ENCODE data around the gene RPL35. TPM values are rescaled to one million over a fixed set of nuclear protein-coding genes. Genes with fewer than 3 reads are reported as not detected.
A peak's percentile ranks its signal among the peaks of the same experiment; 100 is the strongest.

RPL35 gene
- total RNA-seq, 1 donor from 2014 or later = 1,684 TPM

GRCh38 chr9:124820698-124821623 lies 40.8 kb downstream of the RPL35 start:
- DNase-seq (ENCODE audit: low spot score) = peak; percentile 44

GRCh38 chr9:124818431-124819281 lies 43.1 kb downstream of the RPL35 start:
- DNase-seq (ENCODE audit: low spot score) = no peak

GRCh38 chr9:124815601-124816000 lies 46.2 kb downstream of the RPL35 start:
- no peak for DNase-seq (ENCODE audit: low spot score)

- no peak for DNase-seq (ENCODE audit: low spot score)
These were observed 47.6 kb downstream of the RPL35 start for GRCh38 chr9:124814164-124814535.

- DNase-seq (ENCODE audit: low spot score) = peak; percentile 25
These were observed 48.1 kb downstream of the RPL35 start for GRCh38 chr9:124813501-124814163.

DNA sequence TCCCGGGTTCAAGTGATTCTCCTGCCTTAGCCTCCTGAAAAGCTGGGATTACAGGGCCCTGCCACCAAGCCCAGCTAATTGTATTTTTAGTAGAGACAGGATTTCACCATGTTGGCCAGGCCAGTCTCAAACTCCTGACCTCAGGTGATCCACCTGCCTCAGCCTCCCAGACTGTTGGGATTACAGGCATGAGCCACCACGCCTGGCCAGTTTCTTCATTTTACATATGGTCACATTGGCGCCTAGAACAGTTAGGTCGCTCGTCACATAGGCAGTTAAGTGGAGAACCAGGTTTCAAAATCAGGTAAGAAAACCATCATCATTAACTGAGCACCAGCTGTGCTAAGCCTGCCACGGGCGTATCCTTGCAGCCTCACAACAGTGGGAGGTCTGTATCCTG lies 48.7 kb downstream of the RPL35 start:
- DNase-seq (ENCODE audit: low spot score) = no peak

DNA sequence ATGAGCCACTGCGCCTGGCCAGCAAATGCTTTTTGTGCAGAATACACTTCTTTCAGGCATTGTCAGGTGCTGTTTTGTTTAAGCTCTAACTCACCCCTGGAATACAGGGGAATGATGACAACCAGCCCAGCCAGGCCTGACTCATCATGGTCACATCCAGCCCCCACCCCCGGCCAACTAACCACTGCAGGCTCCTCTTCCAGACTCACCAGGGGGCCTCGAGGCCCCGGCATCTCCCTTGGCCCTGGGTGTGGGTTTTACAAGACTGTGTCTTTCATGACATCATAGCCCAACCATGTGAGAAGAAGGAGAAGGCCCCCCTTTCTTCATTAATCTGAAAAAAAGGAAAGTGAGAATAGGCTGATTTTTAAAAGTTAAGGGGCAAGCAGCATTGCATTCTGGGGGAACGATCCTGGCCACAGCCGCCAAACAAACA lies 49.3 kb downstream of the RPL35 start:
- peak; percentile 93 for DNase-seq (ENCODE audit: low spot score)

GRCh38 chr9:124810663-124811355 lies 50.9 kb downstream of the RPL35 start:
- peak; percentile 86 for DNase-seq (ENCODE audit: low spot score)

GRCh38 chr9:124809741-124810500 lies 51.8 kb downstream of the RPL35 start:
- no peak for DNase-seq (ENCODE audit: low spot score)

DNA sequence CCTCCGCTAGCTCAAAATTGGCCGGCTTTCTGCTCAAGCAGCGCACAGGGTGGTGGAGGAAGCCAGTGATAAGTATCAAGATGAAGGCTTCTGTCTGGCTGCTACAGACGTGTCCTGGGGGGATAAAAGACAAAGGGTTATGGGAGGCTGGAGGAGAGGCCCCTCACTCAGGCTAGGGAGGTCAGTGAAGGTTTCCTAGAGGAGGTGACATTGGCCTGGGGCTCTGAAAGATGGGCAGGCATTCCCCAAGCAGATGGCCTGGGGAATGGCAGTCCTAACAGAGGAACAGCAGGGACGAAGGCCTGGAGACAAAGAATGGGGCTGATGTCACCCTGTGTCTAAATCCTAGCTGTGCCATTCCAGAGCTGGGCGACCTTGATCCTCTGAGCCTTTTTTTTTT lies 52.5 kb downstream of the RPL35 start:
- no peak for DNase-seq (ENCODE audit: low spot score)

DNA sequence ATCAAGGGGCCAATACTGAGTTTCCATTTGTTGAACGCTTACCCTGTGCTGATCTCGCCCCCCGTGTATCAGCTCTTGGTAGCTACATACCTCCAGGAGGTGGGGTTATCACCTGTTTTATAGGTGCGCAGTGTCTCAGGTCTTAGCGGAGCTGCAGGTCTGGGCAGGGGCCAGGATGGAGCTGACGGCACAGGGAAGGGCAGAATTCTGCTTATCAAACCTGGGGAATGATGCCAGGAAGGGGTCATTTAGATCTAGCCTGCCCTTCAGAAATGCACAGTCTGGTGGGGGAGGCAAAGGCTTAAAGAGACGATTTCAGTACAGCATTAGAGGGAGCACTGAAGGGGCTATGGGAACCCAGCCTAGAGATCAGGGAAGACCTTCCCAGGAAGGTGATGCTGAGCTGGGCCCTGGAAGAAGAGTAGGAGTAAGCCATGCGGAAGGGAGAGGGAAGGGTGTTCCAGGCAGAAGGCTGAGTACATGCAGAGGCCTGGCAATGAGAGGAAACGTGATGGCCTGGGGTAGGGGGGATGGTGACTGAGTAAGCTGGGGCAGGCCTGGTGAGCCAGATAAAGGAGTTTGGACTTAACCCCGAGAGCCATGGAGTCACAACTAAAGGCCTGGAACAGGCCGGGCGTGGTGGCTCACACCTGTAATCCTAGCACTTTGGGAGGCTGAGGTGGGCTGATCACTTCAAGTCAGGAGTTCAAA lies 53.4 kb downstream of the RPL35 start:
- DNase-seq (ENCODE audit: low spot score) = no peak

Other genes starting within 250 kb of the RPL35 start
- 0.72 TPM for gene NR6A1, start 90.6 kb downstream of the RPL35 start, total RNA-seq (ENCODE audit: insufficient read depth, low replicate concordance)
- gene OLFML2A, start 84.8 kb downstream of the RPL35 start, total RNA-seq (ENCODE audit: insufficient read depth, low replicate concordance) = 9.6 TPM
- gene WDR38, start 8.5 kb downstream of the RPL35 start, total RNA-seq (ENCODE audit: insufficient read depth, low replicate concordance) = not detected
- 10.1 TPM for gene ARPC5L, start 173 bp upstream of the RPL35 start, total RNA-seq (ENCODE audit: insufficient read depth, low replicate concordance)
- 12.3 TPM for gene GOLGA1, start 79.1 kb upstream of the RPL35 start, total RNA-seq (ENCODE audit: insufficient read depth, low replicate concordance)

Data from umbilical cord (tissue), 2 donors.